WTC11 (cell line): ENCODE data around the gene RPS6KA5.

Source experiments
- TF ChIP-seq, protein P1 (sequence below): sonication (generic); formaldehyde crosslinking; IDR thresholded peaks from 2 replicates; pipeline ENCODE4 v1.8.1; 2022; ENCODE audit warnings: low read depth, mild to moderate bottlenecking, moderate library complexity, missing genetic modification reagents, borderline replicate concordance
- TF ChIP-seq, protein P2 (sequence below): fragments of 200-600 bp; IDR thresholded peaks from 2 replicates; pipeline ENCODE4 v1.8.0; 2022; ENCODE audit warnings: antibody characterized with exemption

DNA sequence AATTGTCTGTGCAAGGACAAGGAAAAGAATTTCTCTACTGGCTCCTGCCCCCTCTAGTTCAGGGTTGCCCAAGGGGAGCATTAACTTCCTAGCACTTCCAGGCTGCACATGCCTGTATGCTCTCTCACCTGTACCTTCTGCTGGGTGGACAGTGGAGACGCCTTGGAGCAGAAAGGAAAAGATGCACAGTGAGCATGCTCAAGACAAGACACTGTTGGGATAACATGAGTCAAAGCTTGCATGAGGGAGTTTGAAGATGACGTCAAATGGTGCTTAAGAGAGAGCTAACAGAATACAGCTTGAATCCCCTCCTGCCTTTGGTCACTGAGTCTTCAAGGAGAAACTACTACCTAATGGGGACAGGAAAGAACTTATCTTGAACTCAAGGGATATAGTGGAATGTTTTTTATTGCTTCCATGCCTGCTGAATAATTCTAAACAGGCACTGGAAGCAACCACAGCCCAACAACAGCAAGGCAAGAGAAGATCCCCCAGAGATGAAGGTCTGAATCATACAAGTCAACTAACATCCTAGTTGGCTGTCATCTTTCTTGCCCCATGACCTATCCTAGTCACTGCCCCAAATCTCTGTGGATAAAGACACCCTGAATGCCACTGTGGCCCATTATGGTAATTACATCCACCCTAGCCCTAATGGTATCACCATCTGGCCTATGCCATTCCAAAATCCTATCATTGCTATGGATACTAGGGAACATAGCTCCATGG is 23.5 kb downstream of the RPS6KA5 start:
- TF ChIP-seq, protein P1, sequence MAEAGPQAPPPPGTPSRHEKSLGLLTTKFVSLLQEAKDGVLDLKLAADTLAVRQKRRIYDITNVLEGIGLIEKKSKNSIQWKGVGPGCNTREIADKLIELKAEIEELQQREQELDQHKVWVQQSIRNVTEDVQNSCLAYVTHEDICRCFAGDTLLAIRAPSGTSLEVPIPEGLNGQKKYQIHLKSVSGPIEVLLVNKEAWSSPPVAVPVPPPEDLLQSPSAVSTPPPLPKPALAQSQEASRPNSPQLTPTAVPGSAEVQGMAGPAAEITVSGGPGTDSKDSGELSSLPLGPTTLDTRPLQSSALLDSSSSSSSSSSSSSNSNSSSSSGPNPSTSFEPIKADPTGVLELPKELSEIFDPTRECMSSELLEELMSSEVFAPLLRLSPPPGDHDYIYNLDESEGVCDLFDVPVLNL (CRISPR knock-in tag) = no peak
- TF ChIP-seq, protein P2, sequence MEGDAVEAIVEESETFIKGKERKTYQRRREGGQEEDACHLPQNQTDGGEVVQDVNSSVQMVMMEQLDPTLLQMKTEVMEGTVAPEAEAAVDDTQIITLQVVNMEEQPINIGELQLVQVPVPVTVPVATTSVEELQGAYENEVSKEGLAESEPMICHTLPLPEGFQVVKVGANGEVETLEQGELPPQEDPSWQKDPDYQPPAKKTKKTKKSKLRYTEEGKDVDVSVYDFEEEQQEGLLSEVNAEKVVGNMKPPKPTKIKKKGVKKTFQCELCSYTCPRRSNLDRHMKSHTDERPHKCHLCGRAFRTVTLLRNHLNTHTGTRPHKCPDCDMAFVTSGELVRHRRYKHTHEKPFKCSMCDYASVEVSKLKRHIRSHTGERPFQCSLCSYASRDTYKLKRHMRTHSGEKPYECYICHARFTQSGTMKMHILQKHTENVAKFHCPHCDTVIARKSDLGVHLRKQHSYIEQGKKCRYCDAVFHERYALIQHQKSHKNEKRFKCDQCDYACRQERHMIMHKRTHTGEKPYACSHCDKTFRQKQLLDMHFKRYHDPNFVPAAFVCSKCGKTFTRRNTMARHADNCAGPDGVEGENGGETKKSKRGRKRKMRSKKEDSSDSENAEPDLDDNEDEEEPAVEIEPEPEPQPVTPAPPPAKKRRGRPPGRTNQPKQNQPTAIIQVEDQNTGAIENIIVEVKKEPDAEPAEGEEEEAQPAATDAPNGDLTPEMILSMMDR = no peak
